Esophagus (tissue), 2 donors: ENCODE results near the gene UBE2QL1. TPM values are rescaled to one million over a fixed set of nuclear protein-coding genes. Genes with fewer than 3 reads are reported as not detected.

Experiments
- H3K27ac ChIP-seq, 2 donors: one replicate each; pipeline ENCODE4 v1.5.1; 2013; ENCODE audit warnings: low read depth in 2 of 2, mild to moderate bottlenecking in 2 of 2, inconsistent platforms in 1 of 2, low read length in 1 of 2, moderate library complexity in 1 of 2
- H3K27me3 ChIP-seq, 2 donors: one replicate each; pipeline ENCODE4 v1.6.1; 2013; ENCODE audit warnings: low read length in 2 of 2, control low read depth in 1 of 2, mild to moderate bottlenecking in 1 of 2; ENCODE audit not compliant: insufficient read depth in 2 of 2, control insufficient read depth in 1 of 2
- H3K36me3 ChIP-seq, 2 donors: one replicate each; pipeline ENCODE4 v1.6.1; 2013; ENCODE audit warnings: low read length in 1 of 2; ENCODE audit not compliant: control insufficient read depth in 2 of 2, insufficient read depth in 2 of 2
- H3K4me1 ChIP-seq, 2 donors: one replicate each; pipeline ENCODE4 v1.6.1; 2013; ENCODE audit warnings: low read length in 1 of 2; ENCODE audit not compliant: control insufficient read depth in 2 of 2, insufficient read depth in 2 of 2
- H3K4me3 ChIP-seq, 2 donors: one replicate each; pipeline ENCODE4 v1.5.1; 2013; ENCODE audit warnings: low read length in 2 of 2, mild to moderate bottlenecking in 2 of 2, low read depth in 1 of 2, moderate library complexity in 1 of 2
- H3K9me3 ChIP-seq, 2 donors: one replicate each; pipeline ENCODE4 v1.6.1; 2013; ENCODE audit warnings: mild to moderate bottlenecking in 2 of 2, low read depth in 1 of 2, low read length in 1 of 2, moderate library complexity in 1 of 2; ENCODE audit not compliant: control insufficient read depth in 2 of 2, insufficient read depth in 1 of 2
- WGBS, 2 donors: extraction: QIAGEN DNeasy Blood & Tissue Kit; methylation state at CpG; one replicate each; pipeline ENCODE4 v1.1.7; 2013; 5-methylcytosine and 5-hydroxymethylcytosine counted together
- polyA plus RNA-seq, 2 donors: library from polyadenylated mRNA; stranded (reverse); fragments of 200-250 nt; gene quantifications; one replicate each; pipeline ENCODE4 v1.2.3, GENCODE V29; 2013
- donor health status: healthy with polysubstance abuse.
- donor health status: Bipolar disorder and iron deficiency.

Gene UBE2QL1
- polyA plus RNA-seq, 2 donors, result 0.16 to 0.53 TPM

DNA sequence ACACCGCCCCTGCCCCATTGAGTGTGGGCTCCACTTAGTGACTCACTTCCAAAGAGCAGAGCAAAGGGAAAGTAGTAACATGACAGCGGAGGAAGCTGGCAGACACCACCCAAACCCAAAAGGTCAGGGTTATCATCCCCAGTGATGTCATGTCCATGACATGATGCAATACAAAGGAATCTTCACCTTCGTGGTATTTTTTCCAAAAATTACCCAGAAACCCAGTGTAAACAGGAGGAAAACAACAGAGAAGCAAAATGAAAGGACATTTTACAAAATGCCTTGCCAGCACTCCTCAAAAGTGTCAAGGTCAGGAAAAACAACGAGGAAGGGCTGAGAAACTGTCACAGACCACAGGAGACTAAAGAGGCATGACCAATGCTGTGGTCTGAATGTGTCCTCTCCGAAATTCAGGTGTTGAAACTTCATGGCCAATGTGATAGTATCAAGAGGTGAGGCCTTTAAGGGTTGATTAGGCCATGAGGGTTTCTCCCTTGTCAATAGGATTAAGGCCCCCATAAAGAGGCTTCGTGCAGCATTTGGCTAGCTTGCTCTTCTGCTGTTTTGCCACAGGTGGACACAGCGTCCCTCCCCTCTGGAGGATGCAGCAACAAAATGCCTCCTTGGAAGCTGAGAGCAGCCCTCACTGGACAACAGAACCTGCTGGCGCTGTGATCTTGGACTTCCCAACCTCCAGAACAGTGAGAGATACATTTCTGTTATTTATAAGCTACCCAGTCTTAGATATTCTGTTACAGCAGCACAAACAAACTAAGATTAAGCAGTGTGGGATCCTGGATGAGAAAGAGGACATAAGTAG, 39.8 kb upstream of the UBE2QL1 start:
- no peaks in the 10 kb centered on the region for H3K9me3 ChIP-seq
- H3K4me3 ChIP-seq, result no peak overlapping the region
- no peak overlapping the region for H3K27ac ChIP-seq
- no peaks in the 10 kb centered on the region for H3K4me1 ChIP-seq
- 79 to 82% methylated on average over 8 of the region's 8 CpGs for WGBS, 2 donors
- no peaks in the 10 kb centered on the region for H3K27me3 ChIP-seq
- no peaks in the 10 kb centered on the region for H3K36me3 ChIP-seq

DNA sequence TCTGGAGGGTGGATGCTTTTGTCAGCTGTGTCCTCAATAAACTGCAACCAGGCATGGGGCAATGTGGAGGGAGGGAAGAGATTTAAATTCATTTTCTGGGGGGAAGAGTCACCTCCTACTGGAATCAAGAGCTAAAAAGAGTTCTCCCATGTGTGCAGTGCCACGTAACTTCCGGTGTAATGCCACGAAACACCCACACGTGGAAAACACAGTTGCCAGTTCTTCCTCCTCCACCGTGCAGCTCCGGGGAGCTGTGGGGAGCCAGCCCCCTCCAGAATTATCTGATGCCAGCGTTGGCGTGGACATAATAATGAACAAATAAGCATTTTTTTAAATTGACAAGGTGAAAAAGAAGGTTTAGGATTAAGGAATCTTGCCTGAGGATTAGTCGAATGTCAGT, 38.2 kb upstream of the UBE2QL1 start:
- H3K9me3 ChIP-seq, result no peaks in the 10 kb centered on the region
- no peaks in the 10 kb centered on the region for H3K27me3 ChIP-seq
- H3K4me1 ChIP-seq, result no peaks in the 10 kb centered on the region
- H3K36me3 ChIP-seq, result no peaks in the 10 kb centered on the region
- WGBS, 2 donors, result 80 to 84% methylated on average over 9 of the region's 9 CpGs
- no peak overlapping the region for H3K4me3 ChIP-seq
- no peak overlapping the region for H3K27ac ChIP-seq

DNA sequence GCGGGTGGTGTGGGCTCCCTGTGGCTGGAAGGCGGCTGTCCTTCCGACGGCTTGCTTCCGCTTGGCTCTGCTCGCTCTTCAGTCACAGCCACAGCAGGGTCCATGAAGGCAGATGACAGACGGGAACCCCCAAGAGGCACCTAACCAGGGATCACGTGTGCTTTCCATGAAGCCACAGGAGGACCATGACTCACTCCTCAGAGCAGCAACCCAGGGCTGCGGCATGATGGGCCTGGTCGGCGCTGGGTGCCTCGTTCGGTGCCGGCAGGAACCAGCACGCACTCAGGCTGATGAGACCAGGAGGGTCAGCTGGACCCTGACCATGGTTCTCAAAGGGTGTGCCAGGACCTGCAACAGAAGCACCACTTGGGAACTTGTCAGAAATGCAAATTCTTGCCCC, 37.5 kb upstream of the UBE2QL1 start:
- Histone ChIP-seq H3K27ac (no peak overlapping the region), H3K4me1 (no peaks in the 10 kb centered on the region), H3K27me3 (no peaks in the 10 kb centered on the region), H3K9me3 (no peaks in the 10 kb centered on the region), H3K4me3 (no peak overlapping the region), H3K36me3 (no peaks in the 10 kb centered on the region)
- WGBS, 2 donors, result 92% methylated on average over 15 of the region's 15 CpGs

DNA sequence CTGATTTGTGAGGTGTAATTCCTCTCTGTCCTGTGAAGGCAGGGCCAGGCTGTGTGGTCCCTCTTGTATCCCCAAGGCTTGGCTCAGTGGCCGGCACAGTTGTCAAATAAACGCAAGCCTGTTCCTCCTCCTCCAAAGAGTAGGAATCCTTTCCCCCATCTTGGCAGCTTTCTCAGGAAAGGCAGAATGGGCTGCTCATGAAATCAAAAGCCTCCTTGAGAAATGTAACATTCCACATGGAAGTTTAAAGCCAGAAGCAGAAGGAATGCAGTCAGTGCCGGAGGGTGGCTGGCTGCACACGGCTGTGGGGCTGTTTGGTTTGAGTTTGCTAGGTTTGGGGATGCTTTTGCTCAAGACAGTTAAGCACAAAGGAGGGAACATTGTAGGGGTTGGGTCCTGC, 35.8 kb upstream of the UBE2QL1 start:
- no peaks in the 10 kb centered on the region for H3K27me3 ChIP-seq
- H3K9me3 ChIP-seq, result no peaks in the 10 kb centered on the region
- 62 to 66% methylated on average over 4 of the region's 4 CpGs for WGBS, 2 donors

DNA sequence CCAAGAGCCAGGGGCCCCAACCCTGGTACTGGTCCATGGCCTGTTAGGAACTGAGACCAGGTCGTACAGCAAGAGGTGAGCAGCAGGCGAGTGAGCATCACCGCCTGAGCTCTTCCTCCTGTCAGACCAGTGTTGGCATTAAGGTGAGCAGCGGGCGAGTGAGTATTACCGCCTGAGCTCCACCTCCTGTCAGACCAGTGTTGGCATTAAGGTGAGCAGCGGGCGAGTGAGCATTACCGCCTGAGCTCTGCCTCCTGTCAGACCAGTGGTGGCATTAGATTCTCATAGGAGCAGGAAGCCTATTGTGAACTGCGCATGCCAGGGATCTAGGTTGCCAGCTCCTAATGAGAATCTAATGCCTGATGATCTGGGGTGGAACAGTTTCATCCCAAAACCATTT, 31.0 kb upstream of the UBE2QL1 start:
- peaks cover 0 to 2% of the 10 kb centered on the region in 2 donors for H3K9me3 ChIP-seq
- H3K36me3 ChIP-seq, result no peaks in the 10 kb centered on the region
- 96 to 99% methylated on average over 10 of the region's 10 CpGs for WGBS, 2 donors
- no peaks in the 10 kb centered on the region for H3K27me3 ChIP-seq
- no peak overlapping the region for H3K27ac ChIP-seq
- H3K4me3 ChIP-seq, result no peak overlapping the region
- H3K4me1 ChIP-seq, result no peaks in the 10 kb centered on the region

More for the DNA sequence above, 35.8 kb upstream of the UBE2QL1 start:
- Histone ChIP-seq H3K27ac (no peak overlapping the region), H3K4me3 (no peak overlapping the region), H3K36me3 (no peaks in the 10 kb centered on the region), H3K4me1 (no peaks in the 10 kb centered on the region)

DNA sequence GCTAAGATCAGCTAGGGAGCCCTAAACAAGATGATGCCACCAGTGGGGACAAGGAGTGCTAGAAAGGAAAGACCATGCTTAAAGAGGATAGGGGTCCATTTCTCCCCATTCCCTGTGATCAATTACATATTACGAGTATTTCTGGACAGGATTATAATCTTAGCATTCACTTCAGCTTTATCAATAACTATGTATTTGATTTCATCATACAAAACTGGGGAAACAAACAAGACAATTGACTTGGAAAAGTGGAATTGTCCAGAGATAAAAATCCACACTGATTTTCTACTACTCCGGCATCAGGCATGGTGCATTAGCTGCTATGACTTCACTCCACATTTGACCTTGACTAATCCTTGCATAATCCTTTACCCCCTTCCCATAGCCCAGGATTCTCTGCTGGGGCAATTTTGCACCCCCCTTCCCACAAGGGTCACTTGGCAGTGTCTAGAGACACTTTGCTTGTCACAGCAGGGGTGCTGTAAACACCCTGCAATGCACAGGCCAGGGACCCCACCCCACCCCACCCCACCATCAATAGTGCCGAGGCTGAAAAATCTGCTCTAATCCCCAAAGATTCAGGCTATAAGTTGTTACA, 29.9 kb upstream of the UBE2QL1 start:
- no peaks in the 10 kb centered on the region for H3K27me3 ChIP-seq
- no peaks in the 10 kb centered on the region for H3K4me1 ChIP-seq
- H3K4me3 ChIP-seq, result no peak overlapping the region
- H3K9me3 ChIP-seq, result peaks cover 0 to 2% of the 10 kb centered on the region in 2 donors
- H3K27ac ChIP-seq, result no peak overlapping the region
- H3K36me3 ChIP-seq, result no peaks in the 10 kb centered on the region
- WGBS, 2 donors, result 66 to 67% methylated on average over 3 of the region's 3 CpGs

DNA sequence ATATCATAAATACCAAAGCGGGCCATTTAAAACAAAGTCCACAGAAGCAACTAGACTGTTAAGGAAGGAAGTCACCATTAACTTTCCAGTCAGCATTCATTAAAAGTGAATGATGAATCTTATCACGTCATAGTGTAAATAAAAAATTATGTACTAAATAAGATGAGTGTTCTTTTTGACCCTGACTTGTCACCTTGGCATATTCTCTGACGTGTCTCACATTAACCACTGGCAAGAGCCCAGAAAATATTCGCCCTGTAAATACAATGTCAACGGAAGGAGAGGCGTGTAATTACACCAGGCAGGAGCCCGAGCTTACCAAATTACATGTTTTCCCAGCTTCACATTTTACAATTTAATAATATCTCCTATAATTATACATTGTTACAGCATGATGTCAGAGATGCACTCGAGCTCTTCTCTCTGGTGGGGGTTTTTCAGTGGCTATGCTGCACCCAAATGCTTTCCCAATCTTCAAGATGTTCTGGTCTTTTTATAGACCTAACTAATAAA, 29.3 kb upstream of the UBE2QL1 start:
- Histone ChIP-seq H3K27me3 (no peaks in the 10 kb centered on the region), H3K4me3 (no peak overlapping the region), H3K4me1 (no peaks in the 10 kb centered on the region), H3K36me3 (no peaks in the 10 kb centered on the region), H3K27ac (no peak overlapping the region), H3K9me3 (peaks cover 0 to 2% of the 10 kb centered on the region in 2 donors)
- WGBS, 2 donors, result 21% methylated on average over 8 of the region's 8 CpGs

DNA sequence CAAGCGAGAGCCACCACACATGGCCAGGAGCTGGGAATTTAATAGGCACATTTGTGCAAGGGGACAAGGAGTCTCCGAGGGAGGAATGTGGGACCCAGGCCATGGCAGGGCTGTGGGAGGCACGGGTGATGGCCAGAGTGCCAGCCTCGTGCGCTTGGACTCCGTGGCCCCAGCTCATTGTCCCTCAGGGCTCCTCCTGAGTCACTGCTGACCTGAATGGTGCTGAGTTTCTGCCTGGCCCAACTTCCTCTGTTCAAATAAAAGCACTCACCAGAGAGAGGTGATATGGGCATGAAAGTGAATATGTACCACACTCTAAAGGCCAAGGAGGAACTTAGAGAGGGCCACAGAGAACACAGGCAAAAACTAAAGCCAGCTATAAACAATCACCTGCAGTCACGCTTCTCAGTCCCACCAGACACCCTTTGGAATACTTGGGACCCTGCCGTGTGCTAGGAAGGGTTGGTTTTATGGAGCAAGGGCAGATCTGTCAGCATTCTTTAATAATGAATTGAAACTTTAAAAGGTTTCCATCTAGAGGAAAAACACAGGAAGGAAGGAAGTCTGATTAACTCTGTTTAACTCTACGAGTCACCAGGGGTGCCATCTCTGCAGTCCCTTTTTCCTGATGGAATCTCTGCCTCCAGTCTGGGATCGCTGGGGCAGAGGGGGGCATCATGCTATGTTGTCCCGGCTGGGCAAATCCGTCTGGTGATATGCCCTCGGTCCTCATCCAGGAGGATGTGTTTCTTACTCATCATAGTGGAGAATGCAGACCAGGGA, 25.1 kb upstream of the UBE2QL1 start:
- Histone ChIP-seq H3K9me3 (no peaks in the 10 kb centered on the region), H3K27me3 (no peaks in the 10 kb centered on the region), H3K36me3 (no peaks in the 10 kb centered on the region), H3K4me1 (no peaks in the 10 kb centered on the region), H3K4me3 (no peak overlapping the region), H3K27ac (no peak overlapping the region)
- WGBS, 2 donors, result 70 to 73% methylated on average over 13 of the region's 13 CpGs

DNA sequence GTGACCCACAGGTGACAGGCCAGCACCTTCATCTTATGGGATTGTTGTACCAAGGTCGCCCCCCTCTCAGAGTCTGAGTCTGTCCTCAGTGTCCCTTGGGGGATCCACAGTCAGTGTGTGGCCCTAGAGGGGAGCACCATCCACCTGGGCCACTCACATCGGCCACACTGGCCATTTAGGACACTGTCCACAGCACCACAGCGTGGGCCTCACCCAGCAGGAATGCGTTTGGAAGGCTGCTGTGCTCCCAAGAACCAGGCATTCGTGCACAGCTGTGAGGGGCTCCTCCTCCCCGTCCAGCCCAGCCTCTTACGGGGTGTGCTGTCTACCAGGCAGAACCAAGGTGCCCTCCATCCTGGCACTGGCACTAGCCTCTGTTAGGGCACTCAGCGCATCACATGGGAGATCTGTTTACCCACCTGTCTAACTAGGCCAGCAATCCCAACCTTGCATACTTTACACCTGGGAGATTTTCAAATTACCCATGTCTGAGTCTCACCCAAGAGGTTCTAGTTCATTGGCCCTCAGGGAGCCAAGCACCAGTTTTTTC, 24.5 kb upstream of the UBE2QL1 start:
- Histone ChIP-seq H3K4me1 (no peaks in the 10 kb centered on the region), H3K27me3 (no peaks in the 10 kb centered on the region), H3K27ac (no peak overlapping the region), H3K4me3 (no peak overlapping the region), H3K36me3 (no peaks in the 10 kb centered on the region), H3K9me3 (no peaks in the 10 kb centered on the region)
- WGBS, 2 donors, result 80 to 87% methylated on average over 8 of the region's 8 CpGs
